ENCODE data around the gene MALT1.
A peak's percentile ranks its signal among the peaks of the same experiment; 100 is the strongest.

Gene MALT1

DNA sequence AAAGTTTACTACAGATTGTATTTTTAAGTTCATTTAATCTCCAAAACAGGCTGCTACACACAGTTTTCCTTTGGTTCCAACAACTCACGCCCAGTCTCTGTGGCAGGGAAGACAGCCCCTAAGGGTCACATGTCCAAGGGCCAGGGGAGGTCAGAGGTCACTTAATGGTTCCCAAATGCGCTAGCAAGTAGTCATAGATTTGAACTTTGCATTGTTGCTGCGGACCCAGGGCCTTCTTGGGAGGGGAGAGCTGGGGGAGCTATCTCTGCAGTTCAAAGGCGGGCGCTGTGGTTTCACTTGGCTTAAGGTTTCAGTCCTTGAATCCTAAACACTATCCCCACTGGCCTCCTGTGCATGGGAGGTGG lies 118.6 kb downstream of the MALT1 start:
- POLR2A ChIA-PET, result no interaction called here
- no peak for DNase-seq (ENCODE audit: extremely low spot score)
- CTCF ChIA-PET, result interaction anchor here (1.0 to 3.3 kb wide), 4 partner anchors 7 to 283 kb away, joined by 3 to 18 read pairs (median 4); no protein-coding TSS in a partner anchor
- no peak for TF ChIP-seq CTCF (IDR thresholded peaks at IDR 0.05; ENCODE audit: control extremely low read depth, extremely low read depth, low read depth, missing control alignments)

DNA sequence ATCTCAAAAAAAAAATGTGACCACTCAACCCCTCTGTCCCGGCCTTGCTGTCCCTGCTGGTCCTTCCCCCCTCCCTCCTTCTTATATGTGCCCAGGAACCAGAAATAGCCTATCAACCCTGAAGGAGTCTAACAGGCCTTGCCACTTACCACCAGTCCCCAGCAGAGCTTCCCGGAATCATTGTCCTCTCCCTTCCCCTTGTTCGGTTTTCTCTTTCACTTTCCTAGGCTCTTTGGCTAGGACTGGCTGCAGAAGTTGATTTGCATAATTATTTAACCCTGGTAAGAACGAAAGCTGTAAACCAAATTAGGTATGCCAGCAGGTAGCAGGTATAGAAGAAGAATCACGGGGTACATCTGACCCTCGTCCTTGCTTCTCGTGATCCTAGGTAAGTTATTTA lies 120.8 kb downstream of the MALT1 start:
- no peak for TF ChIP-seq CTCF (IDR thresholded peaks at IDR 0.05; ENCODE audit: control extremely low read depth, extremely low read depth, low read depth, missing control alignments)
- ChIA-PET POLR2A (no interaction called here), CTCF (interaction anchor here (1.0 to 3.3 kb wide), 6 partner anchors 10 to 278 kb away, joined by 3 to 18 read pairs (median 3); no protein-coding TSS in a partner anchor)
- DNase-seq (ENCODE audit: extremely low spot score), result peak; percentile 71

DNA sequence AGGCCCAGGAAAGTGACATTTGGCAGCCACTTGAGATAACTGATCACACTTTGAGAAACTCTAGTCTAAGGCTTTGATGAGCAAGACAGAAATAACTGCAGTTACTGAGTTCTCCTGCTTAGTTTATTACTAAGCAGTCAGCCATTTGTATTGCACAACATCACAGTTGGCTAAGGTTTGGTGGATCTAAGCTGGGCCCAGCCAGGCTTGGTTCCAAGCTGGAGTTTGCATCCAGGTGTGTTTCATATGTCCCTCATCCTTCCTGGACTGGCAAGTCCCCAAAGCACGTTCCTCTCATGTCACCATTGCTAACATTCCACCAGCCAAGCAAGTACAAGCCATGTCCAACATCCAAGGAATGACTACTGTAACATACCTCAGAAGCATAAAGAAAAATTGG lies 122.1 kb downstream of the MALT1 start:
- CTCF ChIA-PET, result interaction anchor here (1.3 to 3.3 kb wide), 4 partner anchors 11 to 277 kb away, joined by 3 to 18 read pairs (median 8); no protein-coding TSS in a partner anchor
- DNase-seq (ENCODE audit: extremely low spot score), result no peak
- no peak for TF ChIP-seq CTCF (IDR thresholded peaks at IDR 0.05; ENCODE audit: control extremely low read depth, extremely low read depth, low read depth, missing control alignments)
- POLR2A ChIA-PET, result no interaction called here

DNA sequence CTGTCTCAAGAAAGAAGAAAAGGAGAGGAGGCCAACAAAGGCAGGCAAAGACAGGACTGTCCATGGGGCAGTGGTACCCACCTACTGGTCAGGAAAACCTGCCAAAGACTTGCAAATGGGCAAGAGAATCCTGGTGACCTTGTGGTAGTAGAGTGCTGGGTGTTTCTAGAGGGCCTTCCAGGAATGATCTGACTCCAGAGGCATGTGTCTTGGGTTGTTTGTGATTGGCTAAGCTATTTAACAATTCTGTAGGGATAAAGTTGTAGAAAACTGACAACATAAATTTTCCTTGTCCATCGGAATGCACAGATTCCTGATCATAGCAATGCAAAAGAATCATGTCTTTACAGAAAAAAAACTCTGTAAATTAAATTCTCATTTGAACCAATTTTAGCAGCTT lies 125.0 kb downstream of the MALT1 start:
- POLR2A ChIA-PET, result no interaction called here
- CTCF ChIA-PET, result interaction anchor here (2.5 kb wide), 1 partner anchor 15 kb away, joined by 6 read pairs; no protein-coding TSS in a partner anchor
- no peak for TF ChIP-seq CTCF (IDR thresholded peaks at IDR 0.05; ENCODE audit: control extremely low read depth, extremely low read depth, low read depth, missing control alignments)
- no peak for DNase-seq (ENCODE audit: extremely low spot score)

GRCh38 chr18:58800582-58800981 lies 129.3 kb downstream of the MALT1 start:
- no peak for TF ChIP-seq CTCF (IDR thresholded peaks at IDR 0.05; ENCODE audit: control extremely low read depth, extremely low read depth, low read depth, missing control alignments)
- peak; percentile 62 for DNase-seq (ENCODE audit: extremely low spot score)
- ChIA-PET CTCF (interaction anchor here (1.2 to 1.6 kb wide), 5 partner anchors 17 to 284 kb away, joined by 3 to 4 read pairs (median 3); no protein-coding TSS in a partner anchor), POLR2A (no interaction called here)

- ChIA-PET CTCF (no interaction called here), POLR2A (interaction anchor here (0.5 kb wide), 1 partner anchor 514 kb away, joined by 4 read pairs; no protein-coding TSS in a partner anchor)
- no peak for DNase-seq (ENCODE audit: extremely low spot score)
- TF ChIP-seq CTCF (IDR thresholded peaks at IDR 0.05; ENCODE audit: control extremely low read depth, extremely low read depth, low read depth, missing control alignments), result no peak
These were observed 131.7 kb downstream of the MALT1 start for GRCh38 chr18:58802959-58803358.
